Loucy (cell line): ENCODE results near the gene R3HDML.

Experiments
- CTCF ChIP-seq: fragments of 200-600 bp; sonication (generic); conservative IDR thresholded peaks from 2 replicates; pipeline ENCODE4 v1.5.1; 2014; ENCODE audit warnings: mild to moderate bottlenecking, antibody characterized with exemption, low read length
- EZH2phosphoT487 ChIP-seq: fragments of 200-600 bp; IDR thresholded peaks from 2 replicates; pipeline ENCODE4 v1.6.1; 2018; ENCODE audit warnings: antibody characterized with exemption, mild to moderate bottlenecking, moderate library complexity, borderline replicate concordance

DNA sequence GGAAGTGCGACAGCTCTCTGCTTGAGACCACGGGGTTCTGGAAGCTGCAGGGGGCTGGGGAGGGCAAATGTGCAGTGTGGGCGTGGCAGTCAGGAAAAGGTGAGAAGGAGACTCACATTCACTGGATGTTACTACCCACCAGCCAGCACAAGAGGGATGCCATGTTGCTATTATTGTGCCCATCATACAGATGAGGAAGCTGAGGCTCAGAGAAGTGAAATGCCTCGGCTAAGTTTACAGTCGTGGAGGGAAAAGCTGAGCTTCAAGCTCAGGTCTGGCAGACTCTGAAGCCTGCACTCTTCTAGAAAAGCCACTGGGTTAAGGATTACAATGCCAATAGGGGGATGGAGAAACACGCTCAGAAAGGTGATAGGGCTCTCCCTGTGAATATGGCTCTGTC lies 53.0 kb downstream of the R3HDML start:
- TF ChIP-seq CTCF: no peak
- TF ChIP-seq EZH2phosphoT487: no peak
